WTC11 (cell line): Measurements from ENCODE around the gene MTHFD1L. TPM values are rescaled to one million over a fixed set of nuclear protein-coding genes. Genes with fewer than 3 reads are reported as not detected.

Experiments
- ATAC-seq: fragments of 200-7000 bp; cut with Tn5 transposase; 2 replicates; pipeline ENCODE4 v1.10.0; 2021; ENCODE audit warnings: mild to moderate bottlenecking, moderate library complexity
- CTCF ChIA-PET: fragments of 300-600 bp; sonication (Branson Sonifier 250); formaldehyde crosslinking; loops from one replicate; lab custom pipeline; 2021; ENCODE audit warnings: antibody characterized with exemption; lab: Charles Lee
- POLR2A ChIA-PET: fragments of 350-600 bp; sonication (Branson Sonifier 250); formaldehyde crosslinking; loops from one replicate; lab custom pipeline; 2021; ENCODE audit warnings: antibody characterized with exemption; lab: Charles Lee
- DNase-seq: peaks from one replicate; pipeline ENCODE4 v3.0.0; 2021; ENCODE audit warnings: low spot score
- H3K27ac Mint-ChIP-seq: 2 replicates; pipeline ENCODE4 v1.8.0; 2021; ENCODE audit warnings: mixed read lengths
- H3K27me3 Mint-ChIP-seq: 2 replicates; pipeline ENCODE4 v1.8.0; 2021; ENCODE audit warnings: low read depth, mild to moderate bottlenecking, moderate library complexity, mixed read lengths
- H3K36me3 Mint-ChIP-seq: 2 replicates; pipeline ENCODE4 v1.8.0; 2021; ENCODE audit warnings: mixed read lengths
- H3K4me1 Mint-ChIP-seq: 2 replicates; pipeline ENCODE4 v1.8.0; 2022; ENCODE audit warnings: mixed read lengths
- H3K4me3 Mint-ChIP-seq: 2 replicates; pipeline ENCODE4 v1.8.0; 2021; ENCODE audit warnings: mild to moderate bottlenecking, moderate library complexity, mixed read lengths
- H3K9me3 Mint-ChIP-seq: 2 replicates; pipeline ENCODE4 v1.8.0; 2021; ENCODE audit warnings: mixed read lengths
- JUN ChIP-seq: sonication (generic); formaldehyde crosslinking; IDR thresholded peaks from 2 replicates; pipeline ENCODE4 v1.8.0; 2023; ENCODE audit warnings: mild to moderate bottlenecking, missing genetic modification reagents
- TEAD1 ChIP-seq: sonication (generic); formaldehyde crosslinking; IDR thresholded peaks from 2 replicates; pipeline ENCODE4 v1.8.0; 2022; ENCODE audit warnings: mild to moderate bottlenecking, missing genetic modification reagents
- ZNF423 ChIP-seq: fragments of 250-450 bp; sonication (Bioruptor Pico); IDR thresholded peaks from 2 replicates; pipeline ENCODE4 v2.1.2; 2022; ENCODE audit warnings: mild to moderate bottlenecking, moderate library complexity
- total RNA-seq: library from RNA; stranded (reverse); gene quantifications from 3 replicates; pipeline ENCODE4 v1.2.3, GENCODE V29; 2021
- TF ChIP-seq, protein P1 (sequence below): fragments of 250-450 bp; sonication (Bioruptor Pico); IDR thresholded peaks from 2 replicates; pipeline ENCODE4 v1.9.0; 2021; ENCODE audit warnings: mild to moderate bottlenecking, borderline replicate concordance
- TF ChIP-seq, protein P2 (sequence below): sonication (generic); formaldehyde crosslinking; IDR thresholded peaks from 2 replicates; pipeline ENCODE4 v1.8.0; 2023; ENCODE audit warnings: mild to moderate bottlenecking, missing genetic modification reagents
- TF ChIP-seq, protein P3 (sequence below): fragments of 200-600 bp; IDR thresholded peaks from 2 replicates; pipeline ENCODE4 v1.8.0; 2022; ENCODE audit warnings: antibody characterized with exemption
- TF ChIP-seq, protein P4 (sequence below): sonication (generic); formaldehyde crosslinking; IDR thresholded peaks from 2 replicates; pipeline ENCODE4 v1.8.0; 2023; ENCODE audit warnings: missing genetic modification reagents, mild to moderate bottlenecking, borderline replicate concordance

MTHFD1L gene
- total RNA-seq, 1 experiment from 2014 or later: 104 TPM

DNA sequence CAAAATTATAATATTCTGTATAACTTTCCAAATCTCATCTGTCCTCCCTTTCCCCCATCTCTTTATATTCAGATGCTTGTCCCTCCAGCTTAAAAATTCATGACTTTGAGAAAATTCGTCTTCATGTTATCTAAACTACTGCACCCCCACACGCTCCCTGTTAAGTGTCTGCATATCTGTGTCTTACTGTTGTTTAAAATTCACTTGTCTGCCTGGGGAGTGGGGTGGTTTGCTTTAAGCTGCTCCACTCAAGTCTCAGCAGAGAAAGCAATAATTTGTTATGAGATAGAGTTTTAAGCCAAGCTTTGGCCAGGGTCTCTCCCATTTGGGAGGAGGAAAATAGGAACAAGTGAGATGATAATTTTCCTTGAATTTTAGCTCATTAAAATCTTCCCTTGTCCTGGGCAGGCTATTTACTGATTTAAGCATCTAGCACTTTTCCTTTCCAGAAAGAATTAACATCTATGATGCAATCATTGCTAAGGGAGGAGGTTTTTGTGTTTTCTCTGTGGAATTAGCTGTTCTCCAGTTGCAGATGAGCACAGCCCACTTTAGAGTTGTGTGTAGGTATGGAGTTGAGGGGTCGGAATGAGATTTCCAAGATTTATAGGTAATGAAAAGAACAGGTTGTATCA, 36.8 kb downstream of the MTHFD1L start (continued):
- TF ChIP-seq TEAD1 (CRISPR knock-in tag) (no peak), JUN (CRISPR knock-in tag) (no peak)
- TF ChIP-seq, protein P1, sequence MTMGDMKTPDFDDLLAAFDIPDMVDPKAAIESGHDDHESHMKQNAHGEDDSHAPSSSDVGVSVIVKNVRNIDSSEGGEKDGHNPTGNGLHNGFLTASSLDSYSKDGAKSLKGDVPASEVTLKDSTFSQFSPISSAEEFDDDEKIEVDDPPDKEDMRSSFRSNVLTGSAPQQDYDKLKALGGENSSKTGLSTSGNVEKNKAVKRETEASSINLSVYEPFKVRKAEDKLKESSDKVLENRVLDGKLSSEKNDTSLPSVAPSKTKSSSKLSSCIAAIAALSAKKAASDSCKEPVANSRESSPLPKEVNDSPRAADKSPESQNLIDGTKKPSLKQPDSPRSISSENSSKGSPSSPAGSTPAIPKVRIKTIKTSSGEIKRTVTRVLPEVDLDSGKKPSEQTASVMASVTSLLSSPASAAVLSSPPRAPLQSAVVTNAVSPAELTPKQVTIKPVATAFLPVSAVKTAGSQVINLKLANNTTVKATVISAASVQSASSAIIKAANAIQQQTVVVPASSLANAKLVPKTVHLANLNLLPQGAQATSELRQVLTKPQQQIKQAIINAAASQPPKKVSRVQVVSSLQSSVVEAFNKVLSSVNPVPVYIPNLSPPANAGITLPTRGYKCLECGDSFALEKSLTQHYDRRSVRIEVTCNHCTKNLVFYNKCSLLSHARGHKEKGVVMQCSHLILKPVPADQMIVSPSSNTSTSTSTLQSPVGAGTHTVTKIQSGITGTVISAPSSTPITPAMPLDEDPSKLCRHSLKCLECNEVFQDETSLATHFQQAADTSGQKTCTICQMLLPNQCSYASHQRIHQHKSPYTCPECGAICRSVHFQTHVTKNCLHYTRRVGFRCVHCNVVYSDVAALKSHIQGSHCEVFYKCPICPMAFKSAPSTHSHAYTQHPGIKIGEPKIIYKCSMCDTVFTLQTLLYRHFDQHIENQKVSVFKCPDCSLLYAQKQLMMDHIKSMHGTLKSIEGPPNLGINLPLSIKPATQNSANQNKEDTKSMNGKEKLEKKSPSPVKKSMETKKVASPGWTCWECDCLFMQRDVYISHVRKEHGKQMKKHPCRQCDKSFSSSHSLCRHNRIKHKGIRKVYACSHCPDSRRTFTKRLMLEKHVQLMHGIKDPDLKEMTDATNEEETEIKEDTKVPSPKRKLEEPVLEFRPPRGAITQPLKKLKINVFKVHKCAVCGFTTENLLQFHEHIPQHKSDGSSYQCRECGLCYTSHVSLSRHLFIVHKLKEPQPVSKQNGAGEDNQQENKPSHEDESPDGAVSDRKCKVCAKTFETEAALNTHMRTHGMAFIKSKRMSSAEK: no peak
- TF ChIP-seq, all 79 proteins: peak for 0

DNA sequence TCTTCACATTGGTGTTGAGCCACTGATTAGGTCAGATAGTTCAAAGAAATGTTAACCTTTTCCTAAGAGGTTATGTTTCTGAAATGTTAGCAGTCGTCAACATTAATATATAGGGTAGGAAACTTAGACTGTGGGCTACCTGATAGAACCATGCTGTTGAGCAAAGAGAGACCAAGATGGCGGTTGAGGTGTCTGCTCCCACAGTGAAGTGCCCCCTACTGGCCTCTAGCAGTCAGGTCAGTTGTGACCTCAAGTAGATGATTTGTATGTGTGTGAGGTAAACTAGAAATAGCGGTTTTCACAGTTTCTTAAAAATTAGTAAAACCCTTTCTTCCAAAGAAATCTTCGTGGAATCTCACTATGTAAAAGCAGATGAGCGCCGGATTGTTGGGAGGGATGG, 40.3 kb downstream of the MTHFD1L start:
- Mint-ChIP-seq H3K9me3 (no peaks in the 10 kb centered on the region), H3K36me3 (peaks cover 20% of the 10 kb centered on the region), H3K4me3 (no peak overlapping the region), H3K27me3 (no peaks in the 10 kb centered on the region), H3K4me1 (peaks cover 4% of the 10 kb centered on the region; the same call in 1 of the 2 replicates), H3K27ac (no peak overlapping the region)
- DNase-seq: peak; percentile 19
- POLR2A ChIA-PET: no interaction called here
- ATAC-seq: peak; percentile 81
- CTCF ChIA-PET: interaction anchor here (1.8 kb wide), 1 partner anchor 88 kb away, joined by 3 read pairs; no protein-coding TSS in a partner anchor
- TF ChIP-seq, protein P2, sequence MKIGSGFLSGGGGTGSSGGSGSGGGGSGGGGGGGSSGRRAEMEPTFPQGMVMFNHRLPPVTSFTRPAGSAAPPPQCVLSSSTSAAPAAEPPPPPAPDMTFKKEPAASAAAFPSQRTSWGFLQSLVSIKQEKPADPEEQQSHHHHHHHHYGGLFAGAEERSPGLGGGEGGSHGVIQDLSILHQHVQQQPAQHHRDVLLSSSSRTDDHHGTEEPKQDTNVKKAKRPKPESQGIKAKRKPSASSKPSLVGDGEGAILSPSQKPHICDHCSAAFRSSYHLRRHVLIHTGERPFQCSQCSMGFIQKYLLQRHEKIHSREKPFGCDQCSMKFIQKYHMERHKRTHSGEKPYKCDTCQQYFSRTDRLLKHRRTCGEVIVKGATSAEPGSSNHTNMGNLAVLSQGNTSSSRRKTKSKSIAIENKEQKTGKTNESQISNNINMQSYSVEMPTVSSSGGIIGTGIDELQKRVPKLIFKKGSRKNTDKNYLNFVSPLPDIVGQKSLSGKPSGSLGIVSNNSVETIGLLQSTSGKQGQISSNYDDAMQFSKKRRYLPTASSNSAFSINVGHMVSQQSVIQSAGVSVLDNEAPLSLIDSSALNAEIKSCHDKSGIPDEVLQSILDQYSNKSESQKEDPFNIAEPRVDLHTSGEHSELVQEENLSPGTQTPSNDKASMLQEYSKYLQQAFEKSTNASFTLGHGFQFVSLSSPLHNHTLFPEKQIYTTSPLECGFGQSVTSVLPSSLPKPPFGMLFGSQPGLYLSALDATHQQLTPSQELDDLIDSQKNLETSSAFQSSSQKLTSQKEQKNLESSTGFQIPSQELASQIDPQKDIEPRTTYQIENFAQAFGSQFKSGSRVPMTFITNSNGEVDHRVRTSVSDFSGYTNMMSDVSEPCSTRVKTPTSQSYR: no peak
- TF ChIP-seq, protein P3, sequence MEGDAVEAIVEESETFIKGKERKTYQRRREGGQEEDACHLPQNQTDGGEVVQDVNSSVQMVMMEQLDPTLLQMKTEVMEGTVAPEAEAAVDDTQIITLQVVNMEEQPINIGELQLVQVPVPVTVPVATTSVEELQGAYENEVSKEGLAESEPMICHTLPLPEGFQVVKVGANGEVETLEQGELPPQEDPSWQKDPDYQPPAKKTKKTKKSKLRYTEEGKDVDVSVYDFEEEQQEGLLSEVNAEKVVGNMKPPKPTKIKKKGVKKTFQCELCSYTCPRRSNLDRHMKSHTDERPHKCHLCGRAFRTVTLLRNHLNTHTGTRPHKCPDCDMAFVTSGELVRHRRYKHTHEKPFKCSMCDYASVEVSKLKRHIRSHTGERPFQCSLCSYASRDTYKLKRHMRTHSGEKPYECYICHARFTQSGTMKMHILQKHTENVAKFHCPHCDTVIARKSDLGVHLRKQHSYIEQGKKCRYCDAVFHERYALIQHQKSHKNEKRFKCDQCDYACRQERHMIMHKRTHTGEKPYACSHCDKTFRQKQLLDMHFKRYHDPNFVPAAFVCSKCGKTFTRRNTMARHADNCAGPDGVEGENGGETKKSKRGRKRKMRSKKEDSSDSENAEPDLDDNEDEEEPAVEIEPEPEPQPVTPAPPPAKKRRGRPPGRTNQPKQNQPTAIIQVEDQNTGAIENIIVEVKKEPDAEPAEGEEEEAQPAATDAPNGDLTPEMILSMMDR: peak; percentile 62
- TF ChIP-seq TEAD1 (CRISPR knock-in tag) (no peak), ZNF423 (no peak)
- TF ChIP-seq, protein P4, sequence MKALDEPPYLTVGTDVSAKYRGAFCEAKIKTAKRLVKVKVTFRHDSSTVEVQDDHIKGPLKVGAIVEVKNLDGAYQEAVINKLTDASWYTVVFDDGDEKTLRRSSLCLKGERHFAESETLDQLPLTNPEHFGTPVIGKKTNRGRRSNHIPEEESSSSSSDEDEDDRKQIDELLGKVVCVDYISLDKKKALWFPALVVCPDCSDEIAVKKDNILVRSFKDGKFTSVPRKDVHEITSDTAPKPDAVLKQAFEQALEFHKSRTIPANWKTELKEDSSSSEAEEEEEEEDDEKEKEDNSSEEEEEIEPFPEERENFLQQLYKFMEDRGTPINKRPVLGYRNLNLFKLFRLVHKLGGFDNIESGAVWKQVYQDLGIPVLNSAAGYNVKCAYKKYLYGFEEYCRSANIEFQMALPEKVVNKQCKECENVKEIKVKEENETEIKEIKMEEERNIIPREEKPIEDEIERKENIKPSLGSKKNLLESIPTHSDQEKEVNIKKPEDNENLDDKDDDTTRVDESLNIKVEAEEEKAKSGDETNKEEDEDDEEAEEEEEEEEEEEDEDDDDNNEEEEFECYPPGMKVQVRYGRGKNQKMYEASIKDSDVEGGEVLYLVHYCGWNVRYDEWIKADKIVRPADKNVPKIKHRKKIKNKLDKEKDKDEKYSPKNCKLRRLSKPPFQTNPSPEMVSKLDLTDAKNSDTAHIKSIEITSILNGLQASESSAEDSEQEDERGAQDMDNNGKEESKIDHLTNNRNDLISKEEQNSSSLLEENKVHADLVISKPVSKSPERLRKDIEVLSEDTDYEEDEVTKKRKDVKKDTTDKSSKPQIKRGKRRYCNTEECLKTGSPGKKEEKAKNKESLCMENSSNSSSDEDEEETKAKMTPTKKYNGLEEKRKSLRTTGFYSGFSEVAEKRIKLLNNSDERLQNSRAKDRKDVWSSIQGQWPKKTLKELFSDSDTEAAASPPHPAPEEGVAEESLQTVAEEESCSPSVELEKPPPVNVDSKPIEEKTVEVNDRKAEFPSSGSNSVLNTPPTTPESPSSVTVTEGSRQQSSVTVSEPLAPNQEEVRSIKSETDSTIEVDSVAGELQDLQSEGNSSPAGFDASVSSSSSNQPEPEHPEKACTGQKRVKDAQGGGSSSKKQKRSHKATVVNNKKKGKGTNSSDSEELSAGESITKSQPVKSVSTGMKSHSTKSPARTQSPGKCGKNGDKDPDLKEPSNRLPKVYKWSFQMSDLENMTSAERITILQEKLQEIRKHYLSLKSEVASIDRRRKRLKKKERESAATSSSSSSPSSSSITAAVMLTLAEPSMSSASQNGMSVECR (CRISPR knock-in tag): no peak
